Activated CD4-positive, alpha-beta memory T cell treated with anti-CD3 and anti-CD28 coated beads, Interleukin-2, amount 10 ng/mL, durations not matched to agents 7 days and 5 days (primary cell): Measurements from ENCODE around the gene ADAM19. TPM values are rescaled to one million over a fixed set of nuclear protein-coding genes. Genes with fewer than 3 reads are reported as not detected.

Source experiments
- CTCF ChIA-PET: fragments of 350-600 bp; sonication (Branson Sonifier 250); formaldehyde crosslinking; loops from one replicate; lab custom pipeline; 2021; ENCODE audit warnings: antibody characterized with exemption, inconsistent platforms; lab: Charles Lee
- POLR2A ChIA-PET: fragments of 350-600 bp; sonication (Branson Sonifier 250); formaldehyde crosslinking; loops from one replicate; lab custom pipeline; 2021; ENCODE audit warnings: antibody characterized with exemption; lab: Charles Lee
- DNase-seq: peaks from one replicate; pipeline ENCODE4 v3.0.0-alpha.2; 2020
- H3K27ac Mint-ChIP-seq: one replicate; pipeline ENCODE4 v1.8.0; 2021; ENCODE audit warnings: mild to moderate bottlenecking, mixed read lengths
- H3K27me3 Mint-ChIP-seq: one replicate; pipeline ENCODE4 v1.8.0; 2021; ENCODE audit warnings: mixed read lengths
- H3K36me3 Mint-ChIP-seq: one replicate; pipeline ENCODE4 v1.8.0; 2021; ENCODE audit warnings: low read depth, mixed read lengths
- H3K4me1 Mint-ChIP-seq: one replicate; pipeline ENCODE4 v1.8.0; 2021; ENCODE audit warnings: mixed read lengths
- H3K4me3 Mint-ChIP-seq: one replicate; pipeline ENCODE4 v1.8.0; 2021; ENCODE audit warnings: mild to moderate bottlenecking, mixed read lengths
- H3K9me3 Mint-ChIP-seq: one replicate; pipeline ENCODE4 v1.8.0; 2021; ENCODE audit warnings: mixed read lengths
- total RNA-seq, 2 experiments: library from RNA; stranded (reverse); gene quantifications; one replicate each; pipeline ENCODE4 v1.2.3, GENCODE V29; 2021

The ADAM19 gene
- total RNA-seq, 2 experiments from 2014 or later: 309 to 313 TPM

- Mint-ChIP-seq H3K36me3 (peaks cover 12% of the 10 kb centered on the region), H3K4me3 (no peak overlapping the region), H3K27ac (peak overlapping the region; percentile 87), H3K9me3 (no peaks in the 10 kb centered on the region), H3K27me3 (no peaks in the 10 kb centered on the region), H3K4me1 (peaks cover 70% of the 10 kb centered on the region)
- ChIA-PET CTCF (interaction anchor here (0.6 to 2.3 kb wide), 11 partner anchors 9 to 333 kb away, joined by 3 to 8 read pairs (median 4); partner anchors contain the start of genes LSM11 and SOX30), POLR2A (interaction anchor here (0.8 to 7.5 kb wide), 9 partner anchors 8 to 50 kb away, joined by 3 to 80 read pairs (median 7); partner anchors contain the start of gene ADAM19)
- DNase-seq: no peak
Measured at GRCh38 chr5:157593052-157593757, 17.6 kb upstream of the ADAM19 start.

- Mint-ChIP-seq H3K27me3 (no peaks in the 10 kb centered on the region), H3K4me3 (no peak overlapping the region), H3K27ac (peak overlapping the region; percentile 87), H3K36me3 (peaks cover 12% of the 10 kb centered on the region), H3K9me3 (no peaks in the 10 kb centered on the region), H3K4me1 (peaks cover 66% of the 10 kb centered on the region)
- CTCF ChIA-PET: interaction anchor here (0.6 to 2.3 kb wide), 6 partner anchors 9 to 45 kb away, joined by 3 to 8 read pairs (median 4); no protein-coding TSS in a partner anchor
- POLR2A ChIA-PET: interaction anchor here (0.9 to 7.5 kb wide), 7 partner anchors 8 to 49 kb away, joined by 3 to 80 read pairs (median 28); partner anchors contain the start of gene ADAM19
- no peak for DNase-seq
Measured at GRCh38 chr5:157592594-157592993, 17.0 kb upstream of the ADAM19 start.

- CTCF ChIA-PET: interaction anchor here (0.7 kb wide), 2 partner anchors 40 to 47 kb away, joined by 4 to 7 read pairs; no protein-coding TSS in a partner anchor
- POLR2A ChIA-PET: interaction anchor here (7.5 kb wide), 1 partner anchor 14 kb away, joined by 80 read pairs; the partner anchor contains the start of gene ADAM19
- H3K27ac Mint-ChIP-seq: no peak overlapping the region
- H3K27me3 Mint-ChIP-seq: no peaks in the 10 kb centered on the region
- H3K9me3 Mint-ChIP-seq: no peaks in the 10 kb centered on the region
- H3K4me1 Mint-ChIP-seq: peaks cover 45% of the 10 kb centered on the region
- peaks cover 7% of the 10 kb centered on the region for H3K36me3 Mint-ChIP-seq
- H3K4me3 Mint-ChIP-seq: no peak overlapping the region
- DNase-seq: no peak
Measured at GRCh38 chr5:157590478-157590877, 14.9 kb upstream of the ADAM19 start.

- H3K36me3 Mint-ChIP-seq: peaks cover 6% of the 10 kb centered on the region
- CTCF ChIA-PET: interaction anchor here (1.5 kb wide), 1 partner anchor 8 kb away, joined by 3 read pairs; no protein-coding TSS in a partner anchor
- H3K4me1 Mint-ChIP-seq: peaks cover 39% of the 10 kb centered on the region
- POLR2A ChIA-PET: interaction anchor here (1.0 to 6.9 kb wide), 3 partner anchors 11 to 40 kb away, joined by 3 to 54 read pairs (median 6); no protein-coding TSS in a partner anchor
- peaks cover 6% of the 10 kb centered on the region for H3K9me3 Mint-ChIP-seq
- H3K4me3 Mint-ChIP-seq: no peak overlapping the region
- no peak for DNase-seq
- H3K27me3 Mint-ChIP-seq: no peaks in the 10 kb centered on the region
- H3K27ac Mint-ChIP-seq: no peak overlapping the region
Measured at GRCh38 chr5:157584628-157585027, 9.1 kb upstream of the ADAM19 start.

DNA sequence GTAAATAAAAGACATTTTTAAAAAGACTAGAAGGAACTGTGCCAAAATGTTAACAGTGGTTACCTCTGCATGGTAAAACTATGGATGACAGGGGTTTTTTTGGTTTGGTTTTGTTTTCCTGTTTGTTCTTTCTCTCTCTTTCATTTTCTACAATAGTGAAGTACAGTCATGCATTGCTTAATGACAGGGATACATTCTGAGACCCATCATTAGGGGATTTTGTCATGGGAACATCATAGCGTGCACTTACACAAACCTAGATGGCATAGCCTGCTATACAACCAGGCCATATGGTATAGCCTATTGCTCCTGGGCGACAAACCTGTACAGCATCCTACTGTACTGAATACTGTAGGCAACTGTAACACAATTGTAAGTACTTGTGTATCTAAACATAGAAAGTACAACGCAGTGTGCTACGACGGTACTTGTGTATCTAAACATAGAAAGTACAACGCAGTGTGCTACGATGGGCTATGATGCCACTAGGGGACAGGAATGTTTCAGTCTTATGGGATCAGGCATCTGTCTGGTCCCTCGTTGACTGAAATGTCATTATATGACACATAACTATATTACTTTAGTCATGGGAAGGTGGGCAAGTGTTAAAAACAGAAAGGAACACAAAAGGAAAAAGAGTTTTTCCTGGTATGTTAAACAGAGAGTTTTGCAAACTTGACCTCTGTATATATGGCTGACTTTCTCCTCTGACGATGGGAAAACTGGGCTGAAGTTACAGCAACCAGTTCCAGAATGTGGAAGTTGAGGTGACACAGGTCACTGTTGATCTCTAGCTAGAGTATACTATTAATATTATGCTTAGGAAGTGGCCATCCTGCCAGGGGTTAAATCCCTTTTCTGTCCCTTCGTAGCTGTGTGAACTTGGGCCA is 7.4 kb upstream of the ADAM19 start:
- Mint-ChIP-seq H3K27me3 (no peaks in the 10 kb centered on the region), H3K4me3 (peak overlapping the region; percentile 30), H3K27ac (peak overlapping the region; percentile 67), H3K36me3 (peaks cover 11% of the 10 kb centered on the region), H3K4me1 (peaks cover 53% of the 10 kb centered on the region), H3K9me3 (peaks cover 6% of the 10 kb centered on the region)
- POLR2A ChIA-PET: interaction anchor here (0.7 to 6.9 kb wide), 4 partner anchors 10 to 85 kb away, joined by 3 to 54 read pairs (median 3); no protein-coding TSS in a partner anchor
- no peak for DNase-seq
- CTCF ChIA-PET: interaction anchor here (0.8 to 2.6 kb wide), 5 partner anchors 10 to 68 kb away, joined by 3 to 11 read pairs (median 4); no protein-coding TSS in a partner anchor

DNA sequence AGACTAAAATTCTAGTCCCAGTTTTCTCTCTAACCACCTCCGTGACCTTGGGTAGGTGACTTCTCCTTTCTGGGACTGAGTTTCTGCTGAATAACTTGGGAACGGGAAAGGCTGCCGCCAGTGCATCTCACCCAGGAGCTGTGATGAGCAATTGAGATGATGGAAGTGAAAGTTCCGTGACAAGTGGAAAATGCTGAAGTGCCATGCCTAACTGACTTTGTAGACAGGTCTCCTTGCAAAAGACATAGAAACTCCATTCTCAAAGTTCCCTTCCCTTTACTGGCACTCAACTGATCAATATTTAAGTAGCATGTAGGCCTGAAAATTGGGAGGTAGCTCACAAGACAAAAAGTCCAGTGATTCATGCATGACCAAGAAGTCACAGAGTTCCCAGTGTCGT is 6.3 kb upstream of the ADAM19 start:
- Mint-ChIP-seq H3K27me3 (no peaks in the 10 kb centered on the region), H3K4me1 (peaks cover 58% of the 10 kb centered on the region), H3K4me3 (no peak overlapping the region), H3K27ac (peak overlapping the region; percentile 36), H3K9me3 (peaks cover 6% of the 10 kb centered on the region), H3K36me3 (peaks cover 11% of the 10 kb centered on the region)
- ChIA-PET CTCF (interaction anchor here (0.8 to 2.6 kb wide), 2 partner anchors 14 to 69 kb away, joined by 4 to 11 read pairs; no protein-coding TSS in a partner anchor), POLR2A (interaction anchor here (0.7 to 6.9 kb wide), 5 partner anchors 9 to 86 kb away, joined by 3 to 54 read pairs (median 3); no protein-coding TSS in a partner anchor)
- DNase-seq: no peak

GRCh38 chr5:157578079-157578780 is 2.7 kb upstream of the ADAM19 start:
- Mint-ChIP-seq H3K4me3 (no peak overlapping the region), H3K27me3 (no peaks in the 10 kb centered on the region), H3K27ac (no peak overlapping the region), H3K36me3 (peaks cover 26% of the 10 kb centered on the region), H3K4me1 (peaks cover 57% of the 10 kb centered on the region), H3K9me3 (no peaks in the 10 kb centered on the region)
- no peak for DNase-seq
- POLR2A ChIA-PET: interaction anchor here (0.6 to 6.7 kb wide), 3 partner anchors 16 to 436 kb away, joined by 3 to 80 read pairs (median 3); no protein-coding TSS in a partner anchor
- CTCF ChIA-PET: interaction anchor here (1.1 to 2.6 kb wide), 4 partner anchors 14 to 138 kb away, joined by 3 to 8 read pairs (median 5); no protein-coding TSS in a partner anchor

- CTCF ChIA-PET: interaction anchor here (0.8 to 1.7 kb wide), 6 partner anchors 8 to 44 kb away, joined by 3 to 8 read pairs (median 3); no protein-coding TSS in a partner anchor
- peak overlapping the region; percentile 77 for H3K4me3 Mint-ChIP-seq
- H3K36me3 Mint-ChIP-seq: peaks cover 39% of the 10 kb centered on the region
- DNase-seq: no peak
- peaks cover 51% of the 10 kb centered on the region for H3K4me1 Mint-ChIP-seq
- no peak overlapping the region for H3K27ac Mint-ChIP-seq
- H3K9me3 Mint-ChIP-seq: no peaks in the 10 kb centered on the region
- H3K27me3 Mint-ChIP-seq: no peaks in the 10 kb centered on the region
- POLR2A ChIA-PET: interaction anchor here (1.3 to 6.7 kb wide), 3 partner anchors 10 to 27 kb away, joined by 4 to 80 read pairs (median 7); no protein-coding TSS in a partner anchor
Measured at GRCh38 chr5:157576678-157577077, 1.1 kb upstream of the ADAM19 start.

- peak; percentile 50 for DNase-seq
- Mint-ChIP-seq H3K36me3 (peaks cover 58% of the 10 kb centered on the region), H3K27ac (peak overlapping the region; percentile 88), H3K4me3 (peak overlapping the region; percentile 92), H3K4me1 (peaks cover 58% of the 10 kb centered on the region), H3K9me3 (no peaks in the 10 kb centered on the region), H3K27me3 (no peaks in the 10 kb centered on the region)
- POLR2A ChIA-PET: interaction anchor here (0.6 to 11.0 kb wide), 8 partner anchors 13 to 71 kb away, joined by 3 to 193 read pairs (median 6); no protein-coding TSS in a partner anchor
- CTCF ChIA-PET: interaction anchor here (1.2 to 1.9 kb wide), 3 partner anchors 18 to 169 kb away, joined by 4 to 5 read pairs (median 4); partner anchors contain the start of gene LSM11
Measured at GRCh38 chr5:157574456-157575380, 857 bp downstream of the ADAM19 start.

GRCh38 chr5:157571357-157571827 is 4.2 kb downstream of the ADAM19 start:
- H3K4me1 Mint-ChIP-seq: peaks cover 64% of the 10 kb centered on the region
- H3K27ac Mint-ChIP-seq: peak overlapping the region; percentile 88
- H3K27me3 Mint-ChIP-seq: no peaks in the 10 kb centered on the region
- H3K9me3 Mint-ChIP-seq: no peaks in the 10 kb centered on the region
- ChIA-PET CTCF (interaction anchor here (1.0 to 2.3 kb wide), 8 partner anchors 16 to 172 kb away, joined by 3 to 10 read pairs (median 4); partner anchors contain the start of gene LSM11), POLR2A (interaction anchor here (0.6 to 11.0 kb wide), 16 partner anchors 9 to 140 kb away, joined by 3 to 193 read pairs (median 4); no protein-coding TSS in a partner anchor)
- peaks cover 84% of the 10 kb centered on the region for H3K36me3 Mint-ChIP-seq
- H3K4me3 Mint-ChIP-seq: peak overlapping the region; percentile 92
- peak; percentile 66 for DNase-seq
